ENCODE results near the gene ABCA1. TPM values are rescaled to one million over a fixed set of nuclear protein-coding genes. Genes with fewer than 3 reads are reported as not detected.

Gene ABCA1
- total and polyA plus RNA-seq, 2 of the 13 experiments (the other 11 are each of a cell fraction or from before 2014, with no cell fraction given): 26.8 to 63.8 TPM

DNA sequence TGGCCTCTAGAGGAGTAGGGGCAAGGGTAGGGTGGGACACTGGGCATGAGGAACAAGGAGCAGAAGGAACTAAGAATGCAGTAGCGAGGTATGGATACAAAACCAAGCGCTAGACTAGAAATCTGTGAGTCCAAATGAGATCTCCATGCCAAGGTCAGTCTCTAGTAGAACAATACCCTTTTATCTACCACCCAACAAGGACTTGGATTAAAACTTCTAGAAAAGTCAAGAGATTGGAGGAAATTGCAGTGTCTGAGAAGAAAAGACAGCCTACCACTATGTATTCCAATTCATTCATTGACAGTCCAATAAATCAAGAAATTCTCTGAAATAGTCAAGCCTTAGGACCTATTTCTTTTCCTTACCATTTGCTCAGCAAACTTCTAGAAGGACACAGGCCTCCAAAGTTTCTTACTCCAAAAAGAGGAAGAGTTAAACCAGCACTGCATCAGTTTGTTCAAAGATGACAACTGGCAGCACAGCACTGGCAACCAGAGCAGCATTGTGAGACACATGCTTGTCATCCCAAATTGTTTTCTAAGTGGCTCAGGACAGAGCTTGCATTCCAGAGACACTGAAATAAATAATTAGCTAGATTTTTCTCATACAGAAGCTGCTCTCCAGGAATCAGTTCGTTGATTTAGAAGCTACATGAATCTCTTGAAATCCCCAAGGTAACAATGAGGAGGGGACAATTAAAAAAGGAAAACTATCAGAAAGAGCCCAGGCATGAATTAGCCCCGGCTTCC, 22.6 kb downstream of the ABCA1 start (continued):
- TF ChIP-seq CERS6 (CRISPR knock-in tag; IDR thresholded peaks at IDR 0.05) (no peak), WIZ (CRISPR knock-in tag; IDR thresholded peaks at IDR 0.05) (no peak), ZNF75D (CRISPR knock-in tag; IDR thresholded peaks at IDR 0.05; ENCODE audit: borderline replicate concordance) (no peak)

DNA sequence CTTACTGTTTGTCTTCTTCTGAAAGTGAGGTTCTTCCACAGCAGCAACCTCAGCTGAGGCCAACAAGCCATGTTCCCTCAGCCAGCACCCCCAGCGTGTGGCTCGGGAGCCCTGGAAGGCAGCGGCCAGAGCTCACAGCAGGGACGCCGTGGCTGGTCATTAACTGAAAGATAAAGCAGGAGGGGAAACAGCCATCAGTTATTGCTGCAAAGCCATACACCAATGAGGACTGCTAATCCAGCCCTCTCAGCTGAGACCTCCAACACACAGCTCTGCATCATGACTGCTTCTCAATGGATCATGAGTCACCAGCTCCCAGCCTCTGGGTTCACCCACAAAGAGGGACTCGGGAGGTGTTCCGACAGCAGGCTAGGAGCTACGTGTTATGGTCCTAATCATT, 24.3 kb downstream of the ABCA1 start:
- peak; percentile 29 for ATAC-seq
- no peak overlapping the region for H2AFZ ChIP-seq (ENCODE audit: low read length)
- peak overlapping the region; percentile 41 for H3K9ac ChIP-seq (ENCODE audit: insufficient read depth, low read depth, low read length)
- peak overlapping the region; percentile 43 for H3K27ac ChIP-seq (ENCODE audit: extremely low read length, insufficient read depth, low read length)
- 61% methylated on average over 6 of the region's 8 CpGs for WGBS (ENCODE audit: low lambda C conversion rate)
- FAIRE-seq: peak; percentile 44
- peaks cover 1 to 5% of the 10 kb centered on the region in 2 experiments; a peak in 1 of 5 replicates for H3K36me3 ChIP-seq (replicated peaks in 1 of 2; ENCODE audit: control insufficient read depth in 1 of 2, insufficient read depth in 2 of 2, low read length in 2 of 2)
- in situ Hi-C loops (cut with HindIII; ENCODE audit: extremely low pct_ligation_motif_present, low pct_unique_long_range_greater_than_20kb): no loop called here
- peak; percentile 38 for DNase-seq (ENCODE audit: low spot score)
- no TSS peak for BruUV-seq (replicated peaks)
- peaks cover 100% of the 10 kb centered on the region for H3K4me1 ChIP-seq (ENCODE audit: insufficient read depth, low read length)
- H3K9me3 ChIP-seq (ENCODE audit: low read length): no peaks in the 10 kb centered on the region
- ChIA-PET CTCF (ENCODE audit: low intra/inter-chr PET ratio, low total read pairs) (no interaction called here), POLR2A (interaction anchor here (0.6 to 2.6 kb wide), 3 partner anchors 9 to 14 kb away, joined by 3 to 12 read pairs (median 3); no protein-coding TSS in a partner anchor)
- no peaks in the 10 kb centered on the region for H3K27me3 ChIP-seq (ENCODE audit: control insufficient read depth in 1 of 2, insufficient read depth in 2 of 2, low read length in 2 of 2)
- intact Hi-C loops (cut with micrococcal nuclease; ENCODE audit: unreplicated experiment): no loop called here
- H3K79me2 ChIP-seq (ENCODE audit: insufficient read depth, low read length): peaks cover 89% of the 10 kb centered on the region
- no peaks in the 10 kb centered on the region for H4K20me1 ChIP-seq (ENCODE audit: insufficient read depth, low read length)
- peak overlapping the region; percentile 64 for H3K4me2 ChIP-seq (ENCODE audit: low read depth, low read length)
- peak overlapping the region in 2 of 3 experiments; percentile 29 to 37; a peak in 3 of 6 replicates for H3K4me3 ChIP-seq (replicated peaks in 1 of 3; ENCODE audit: insufficient read depth in 1 of 3, low read depth in 2 of 3, low read length in 3 of 3)
- TF ChIP-seq SIN3A (IDR thresholded peaks at IDR 0.05; ENCODE audit: borderline replicate concordance, low read depth, low read length) (no peak), ZNF512B (CRISPR knock-in tag; IDR thresholded peaks at IDR 0.05; ENCODE audit: borderline replicate concordance) (no peak), TFAP4 (IDR thresholded peaks at IDR 0.05; ENCODE audit: borderline replicate concordance, low read depth) (peak; percentile 55; the same call in 1 of the 2 replicates), ZNF660 (CRISPR knock-in tag; IDR thresholded peaks at IDR 0.05; ENCODE audit: borderline replicate concordance, low read depth) (no peak), LCORL (IDR thresholded peaks at IDR 0.05) (no peak), LCORL (CRISPR knock-in tag; IDR thresholded peaks at IDR 0.05) (0 out of 2 replicates have a peak, but pooled peaks have one; percentile 16), ZNF430 (CRISPR knock-in tag; IDR thresholded peaks at IDR 0.05) (no peak), HNF4A (CRISPR knock-in tag; IDR thresholded peaks at IDR 0.05) (0 out of 2 replicates have a peak, but pooled peaks have one; percentile 4), TMF1 (CRISPR knock-in tag; IDR thresholded peaks at IDR 0.05; ENCODE audit: low read depth) (no peak), PRMT3 (CRISPR knock-in tag; IDR thresholded peaks at IDR 0.05; ENCODE audit: borderline replicate concordance, low read depth) (no peak)
